ENCODE results near the gene CCDC6.

The CCDC6 gene

DNA sequence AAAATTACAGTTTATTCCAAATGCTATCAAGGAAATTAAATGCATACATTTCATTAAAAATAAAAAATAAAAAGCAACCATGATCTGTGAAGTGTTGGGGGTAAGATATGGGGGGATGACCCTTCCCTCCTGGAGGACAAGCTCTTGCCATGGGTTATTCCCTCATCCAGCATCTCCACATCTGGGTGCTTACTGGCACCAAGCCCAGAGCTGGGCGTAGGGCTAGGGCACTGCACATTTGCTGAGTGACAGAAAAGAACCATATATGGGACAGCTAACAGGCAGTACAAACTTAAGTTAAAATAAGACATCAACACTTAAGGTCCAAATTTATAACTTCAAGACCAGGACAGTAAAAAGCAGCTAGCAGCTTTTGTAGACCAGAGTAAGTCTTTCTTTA is 10.2 kb downstream of the CCDC6 start:
- H3K27ac ChIP-seq (ENCODE audit: low read depth in 2 of 2, low read length in 2 of 2) = peak overlapping the region; percentile 54 to 68
- H3K36me3 ChIP-seq (ENCODE audit: control insufficient read depth in 2 of 2, insufficient read depth in 2 of 2, low read length in 2 of 2) = no peaks in the 10 kb centered on the region
- peaks cover 33 to 75% of the 10 kb centered on the region in 2 donors for H3K4me1 ChIP-seq (ENCODE audit: control insufficient read depth in 2 of 2, insufficient read depth in 2 of 2, low read length in 2 of 2)
- no peaks in the 10 kb centered on the region for H3K27me3 ChIP-seq (ENCODE audit: control insufficient read depth in 2 of 2, insufficient read depth in 2 of 2, low read length in 2 of 2)
- H3K4me3 ChIP-seq (ENCODE audit: low read length in 2 of 2) = no peak overlapping the region
- no peaks in the 10 kb centered on the region for H3K9me3 ChIP-seq (ENCODE audit: control insufficient read depth in 2 of 2, low read length in 2 of 2)
- no peak overlapping the region for H3K9ac ChIP-seq (ENCODE audit: low read depth in 1 of 2, low read length in 2 of 2)

DNA sequence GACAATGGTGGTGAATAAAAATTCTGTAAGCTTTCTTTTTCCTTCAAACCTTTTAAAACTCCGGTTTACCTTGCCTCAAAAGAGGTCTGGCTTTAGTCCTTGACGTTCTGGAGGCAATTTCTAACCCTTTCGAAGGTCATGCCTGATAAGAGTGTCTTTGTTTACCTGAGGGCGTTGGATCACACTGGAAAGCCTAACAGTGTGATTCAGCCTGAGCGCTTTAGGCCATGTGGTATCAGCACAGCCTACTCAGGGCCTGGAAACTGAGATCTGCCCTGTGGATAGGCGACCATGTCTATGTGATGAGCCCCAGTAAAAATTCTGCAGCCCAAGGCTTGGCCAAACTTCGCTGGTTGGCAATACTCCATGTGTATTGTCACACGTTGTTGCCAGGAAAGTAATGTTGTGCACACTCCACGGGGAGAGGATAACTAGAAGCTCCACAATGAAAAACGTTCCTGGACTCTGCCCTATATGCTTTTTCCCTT is 10.7 kb downstream of the CCDC6 start:
- H3K4me1 ChIP-seq (ENCODE audit: control insufficient read depth in 2 of 2, insufficient read depth in 2 of 2, low read length in 2 of 2) = peaks cover 31 to 70% of the 10 kb centered on the region in 2 donors
- peak overlapping the region; percentile 68 to 80 for H3K27ac ChIP-seq (ENCODE audit: low read depth in 2 of 2, low read length in 2 of 2)
- H3K9me3 ChIP-seq (ENCODE audit: control insufficient read depth in 2 of 2, low read length in 2 of 2) = no peaks in the 10 kb centered on the region
- H3K9ac ChIP-seq (ENCODE audit: low read depth in 1 of 2, low read length in 2 of 2) = peak overlapping the region in 1 of 2 donors; percentile 29
- no peaks in the 10 kb centered on the region for H3K36me3 ChIP-seq (ENCODE audit: control insufficient read depth in 2 of 2, insufficient read depth in 2 of 2, low read length in 2 of 2)
- no peaks in the 10 kb centered on the region for H3K27me3 ChIP-seq (ENCODE audit: control insufficient read depth in 2 of 2, insufficient read depth in 2 of 2, low read length in 2 of 2)
- H3K4me3 ChIP-seq (ENCODE audit: low read length in 2 of 2) = no peak overlapping the region

DNA sequence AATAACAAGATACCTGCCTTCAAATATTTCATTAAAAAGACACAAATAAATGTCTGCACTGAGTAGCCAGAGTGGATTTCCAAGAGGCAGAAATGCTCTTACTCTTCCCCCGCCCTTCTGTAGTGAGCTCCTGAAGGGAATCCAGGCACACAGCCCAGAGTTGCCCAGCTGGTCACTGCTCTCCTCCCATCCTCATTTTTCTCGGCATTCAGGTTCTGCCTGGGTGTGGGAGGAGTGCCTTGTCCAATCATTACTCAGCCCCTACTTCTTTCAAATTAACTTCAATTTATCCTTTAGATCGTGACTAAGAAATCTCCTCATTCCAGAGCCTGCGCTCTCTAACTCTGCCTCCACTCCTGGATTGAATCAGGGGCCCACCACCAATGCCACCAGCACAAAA is 12.2 kb downstream of the CCDC6 start:
- Histone ChIP-seq H3K4me3 (ENCODE audit: low read length in 2 of 2) (no peak overlapping the region), H3K27ac (ENCODE audit: low read depth in 2 of 2, low read length in 2 of 2) (peak overlapping the region in 1 of 2 donors; percentile 41)

DNA sequence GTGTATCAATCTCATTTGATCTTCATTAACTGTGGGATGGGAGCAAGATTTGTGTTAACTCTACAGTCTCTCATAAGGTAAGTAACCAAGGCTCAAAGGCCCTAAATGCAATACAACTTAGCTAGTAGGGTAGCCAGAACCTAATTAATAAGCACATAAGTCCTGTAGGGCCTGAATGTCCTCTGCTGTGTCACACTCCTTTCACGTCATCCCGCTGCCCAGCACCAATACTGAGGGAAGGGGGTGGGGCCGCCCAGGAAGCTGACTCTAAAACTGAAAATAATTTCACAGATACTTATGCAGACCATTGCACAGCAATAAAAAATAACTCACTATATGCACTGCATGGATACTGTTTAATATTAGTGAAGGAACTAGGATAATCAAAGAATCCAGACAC is 13.7 kb downstream of the CCDC6 start:
- no peaks in the 10 kb centered on the region for H3K27me3 ChIP-seq (ENCODE audit: control insufficient read depth in 2 of 2, insufficient read depth in 2 of 2, low read length in 2 of 2)
- H3K4me1 ChIP-seq (ENCODE audit: control insufficient read depth in 2 of 2, insufficient read depth in 2 of 2, low read length in 2 of 2) = peaks cover 23 to 44% of the 10 kb centered on the region in 2 donors
- no peak overlapping the region for H3K4me3 ChIP-seq (ENCODE audit: low read length in 2 of 2)
- H3K27ac ChIP-seq (ENCODE audit: low read depth in 2 of 2, low read length in 2 of 2) = no peak overlapping the region
- H3K9me3 ChIP-seq (ENCODE audit: control insufficient read depth in 2 of 2, low read length in 2 of 2) = no peaks in the 10 kb centered on the region
- H3K9ac ChIP-seq (ENCODE audit: low read depth in 1 of 2, low read length in 2 of 2) = no peak overlapping the region
- H3K36me3 ChIP-seq (ENCODE audit: control insufficient read depth in 2 of 2, insufficient read depth in 2 of 2, low read length in 2 of 2) = peaks cover 0 to 3% of the 10 kb centered on the region in 2 donors

More for the DNA sequence above, 12.2 kb downstream of the CCDC6 start:
- Histone ChIP-seq H3K27me3 (ENCODE audit: control insufficient read depth in 2 of 2, insufficient read depth in 2 of 2, low read length in 2 of 2) (no peaks in the 10 kb centered on the region), H3K9me3 (ENCODE audit: control insufficient read depth in 2 of 2, low read length in 2 of 2) (no peaks in the 10 kb centered on the region), H3K9ac (ENCODE audit: low read depth in 1 of 2, low read length in 2 of 2) (no peak overlapping the region), H3K36me3 (ENCODE audit: control insufficient read depth in 2 of 2, insufficient read depth in 2 of 2, low read length in 2 of 2) (peaks cover 0 to 3% of the 10 kb centered on the region in 2 donors), H3K4me1 (ENCODE audit: control insufficient read depth in 2 of 2, insufficient read depth in 2 of 2, low read length in 2 of 2) (peaks cover 28 to 55% of the 10 kb centered on the region in 2 donors)

GRCh38 chr10:59891936-59892335 is 14.4 kb downstream of the CCDC6 start:
- Histone ChIP-seq H3K27me3 (ENCODE audit: control insufficient read depth in 2 of 2, insufficient read depth in 2 of 2, low read length in 2 of 2) (no peaks in the 10 kb centered on the region), H3K36me3 (ENCODE audit: control insufficient read depth in 2 of 2, insufficient read depth in 2 of 2, low read length in 2 of 2) (peaks cover 0 to 3% of the 10 kb centered on the region in 2 donors), H3K9me3 (ENCODE audit: control insufficient read depth in 2 of 2, low read length in 2 of 2) (no peaks in the 10 kb centered on the region), H3K9ac (ENCODE audit: low read depth in 1 of 2, low read length in 2 of 2) (no peak overlapping the region), H3K27ac (ENCODE audit: low read depth in 2 of 2, low read length in 2 of 2) (no peak overlapping the region), H3K4me3 (ENCODE audit: low read length in 2 of 2) (no peak overlapping the region), H3K4me1 (ENCODE audit: control insufficient read depth in 2 of 2, insufficient read depth in 2 of 2, low read length in 2 of 2) (peaks cover 23 to 44% of the 10 kb centered on the region in 2 donors)

GRCh38 chr10:59891349-59891748 is 15.0 kb downstream of the CCDC6 start:
- no peaks in the 10 kb centered on the region for H3K27me3 ChIP-seq (ENCODE audit: control insufficient read depth in 2 of 2, insufficient read depth in 2 of 2, low read length in 2 of 2)
- H3K27ac ChIP-seq (ENCODE audit: low read depth in 2 of 2, low read length in 2 of 2) = no peak overlapping the region
- H3K4me3 ChIP-seq (ENCODE audit: low read length in 2 of 2) = no peak overlapping the region
- H3K9me3 ChIP-seq (ENCODE audit: control insufficient read depth in 2 of 2, low read length in 2 of 2) = no peaks in the 10 kb centered on the region
- peaks cover 23 to 39% of the 10 kb centered on the region in 2 donors for H3K4me1 ChIP-seq (ENCODE audit: control insufficient read depth in 2 of 2, insufficient read depth in 2 of 2, low read length in 2 of 2)
- H3K36me3 ChIP-seq (ENCODE audit: control insufficient read depth in 2 of 2, insufficient read depth in 2 of 2, low read length in 2 of 2) = peaks cover 0 to 3% of the 10 kb centered on the region in 2 donors
- no peak overlapping the region for H3K9ac ChIP-seq (ENCODE audit: low read depth in 1 of 2, low read length in 2 of 2)

DNA sequence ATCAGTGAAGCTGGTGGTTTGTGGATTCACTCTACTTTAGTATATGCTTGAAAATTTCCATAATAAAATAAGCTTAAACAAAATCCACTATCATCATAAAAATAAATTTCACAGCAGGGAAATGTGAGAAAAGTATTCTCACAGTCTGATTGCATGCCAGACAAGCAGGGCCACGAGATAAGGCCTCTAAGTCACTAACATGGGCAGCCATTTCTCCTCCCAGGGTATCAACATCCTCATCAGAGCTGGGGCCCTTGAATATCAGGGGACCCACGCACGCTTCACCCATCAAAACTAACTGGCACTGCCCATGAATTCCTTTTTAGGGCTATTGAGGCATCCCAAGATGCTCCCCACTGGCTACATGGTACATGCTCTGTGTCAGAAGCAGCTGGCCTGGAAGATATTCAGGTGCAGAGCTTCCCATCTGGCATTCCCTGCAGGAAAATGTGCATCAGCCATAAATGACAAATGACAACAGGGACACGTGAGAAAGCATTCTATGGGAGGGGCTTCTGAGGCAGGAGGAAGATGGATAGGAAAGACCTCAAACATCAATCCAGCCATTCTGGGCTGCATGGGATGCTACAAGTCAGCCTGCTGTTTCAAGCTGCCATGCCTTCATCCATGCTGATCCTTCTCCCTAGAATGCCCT is 17.4 kb downstream of the CCDC6 start:
- H3K4me1 ChIP-seq (ENCODE audit: control insufficient read depth in 2 of 2, insufficient read depth in 2 of 2, low read length in 2 of 2) = peaks cover 8 to 16% of the 10 kb centered on the region in 2 donors

DNA sequence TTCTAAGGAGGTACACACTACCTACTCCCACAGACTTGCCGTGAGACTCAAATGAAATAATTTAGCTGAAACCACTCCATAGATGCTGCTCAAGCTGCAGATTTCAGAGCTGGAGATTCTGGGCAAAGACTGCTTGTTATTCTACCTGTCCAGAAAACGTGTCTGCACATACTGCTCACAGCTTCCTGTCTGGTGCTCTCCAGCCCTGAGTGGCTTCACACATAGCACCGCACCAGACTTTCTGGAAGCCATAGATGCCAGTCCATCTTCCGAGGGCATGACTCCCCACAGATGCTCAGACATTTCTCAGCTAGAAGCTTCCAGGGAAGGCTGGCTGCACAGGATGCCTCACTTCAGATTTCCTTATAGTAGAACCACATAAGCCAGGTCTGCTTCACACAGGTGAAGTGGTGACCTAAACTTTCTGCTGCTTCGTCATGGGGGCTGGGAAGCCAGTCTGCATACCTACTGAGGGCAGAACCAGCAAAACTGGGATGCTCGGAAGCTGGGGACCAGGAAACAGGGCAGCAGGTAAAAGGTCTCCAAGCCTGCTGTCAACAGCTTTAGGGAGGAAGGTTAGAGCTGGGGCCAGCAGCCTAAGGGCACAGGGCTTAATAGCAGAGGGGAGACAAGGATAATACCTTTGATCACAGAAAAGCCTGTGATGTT is 18.2 kb downstream of the CCDC6 start:
- H3K9ac ChIP-seq (ENCODE audit: low read depth in 1 of 2, low read length in 2 of 2) = no peak overlapping the region
- peaks cover 0 to 3% of the 10 kb centered on the region in 2 donors for H3K36me3 ChIP-seq (ENCODE audit: control insufficient read depth in 2 of 2, insufficient read depth in 2 of 2, low read length in 2 of 2)
- H3K27me3 ChIP-seq (ENCODE audit: control insufficient read depth in 2 of 2, insufficient read depth in 2 of 2, low read length in 2 of 2) = no peaks in the 10 kb centered on the region
- no peaks in the 10 kb centered on the region for H3K9me3 ChIP-seq (ENCODE audit: control insufficient read depth in 2 of 2, low read length in 2 of 2)
- peaks cover 8 to 11% of the 10 kb centered on the region in 2 donors for H3K4me1 ChIP-seq (ENCODE audit: control insufficient read depth in 2 of 2, insufficient read depth in 2 of 2, low read length in 2 of 2)
- H3K4me3 ChIP-seq (ENCODE audit: low read length in 2 of 2) = no peak overlapping the region
- H3K27ac ChIP-seq (ENCODE audit: low read depth in 2 of 2, low read length in 2 of 2) = no peak overlapping the region

More for the DNA sequence above, 17.4 kb downstream of the CCDC6 start:
- Histone ChIP-seq H3K9me3 (ENCODE audit: control insufficient read depth in 2 of 2, low read length in 2 of 2) (no peaks in the 10 kb centered on the region), H3K27me3 (ENCODE audit: control insufficient read depth in 2 of 2, insufficient read depth in 2 of 2, low read length in 2 of 2) (no peaks in the 10 kb centered on the region), H3K36me3 (ENCODE audit: control insufficient read depth in 2 of 2, insufficient read depth in 2 of 2, low read length in 2 of 2) (peaks cover 0 to 3% of the 10 kb centered on the region in 2 donors), H3K9ac (ENCODE audit: low read depth in 1 of 2, low read length in 2 of 2) (no peak overlapping the region), H3K27ac (ENCODE audit: low read depth in 2 of 2, low read length in 2 of 2) (no peak overlapping the region), H3K4me3 (ENCODE audit: low read length in 2 of 2) (no peak overlapping the region)

DNA sequence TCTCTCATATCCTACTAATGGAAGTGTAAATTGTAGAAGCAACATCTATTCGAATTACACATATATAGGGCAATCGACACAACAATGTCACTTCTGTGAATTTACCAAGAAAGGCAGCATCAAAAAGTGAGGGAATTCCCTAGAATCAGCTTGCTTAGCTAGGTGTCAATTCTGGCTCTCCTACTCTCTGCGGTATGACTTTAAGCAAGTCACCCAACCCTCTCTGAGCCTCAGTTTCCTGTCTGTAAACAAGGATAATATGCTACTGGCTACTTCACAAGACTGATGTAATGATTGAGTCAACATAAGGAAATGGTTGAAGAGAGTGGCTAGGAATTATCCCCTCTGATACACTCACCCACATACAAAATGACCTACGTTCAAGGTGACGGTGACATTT is 19.4 kb downstream of the CCDC6 start:
- H3K27ac ChIP-seq (ENCODE audit: low read depth in 2 of 2, low read length in 2 of 2) = no peak overlapping the region
- no peaks in the 10 kb centered on the region for H3K27me3 ChIP-seq (ENCODE audit: control insufficient read depth in 2 of 2, insufficient read depth in 2 of 2, low read length in 2 of 2)
- no peak overlapping the region for H3K4me3 ChIP-seq (ENCODE audit: low read length in 2 of 2)
- no peak overlapping the region for H3K9ac ChIP-seq (ENCODE audit: low read depth in 1 of 2, low read length in 2 of 2)
- no peaks in the 10 kb centered on the region for H3K9me3 ChIP-seq (ENCODE audit: control insufficient read depth in 2 of 2, low read length in 2 of 2)
- H3K4me1 ChIP-seq (ENCODE audit: control insufficient read depth in 2 of 2, insufficient read depth in 2 of 2, low read length in 2 of 2) = peaks cover 3 to 6% of the 10 kb centered on the region in 2 donors
- peaks cover 0 to 3% of the 10 kb centered on the region in 2 donors for H3K36me3 ChIP-seq (ENCODE audit: control insufficient read depth in 2 of 2, insufficient read depth in 2 of 2, low read length in 2 of 2)

DNA sequence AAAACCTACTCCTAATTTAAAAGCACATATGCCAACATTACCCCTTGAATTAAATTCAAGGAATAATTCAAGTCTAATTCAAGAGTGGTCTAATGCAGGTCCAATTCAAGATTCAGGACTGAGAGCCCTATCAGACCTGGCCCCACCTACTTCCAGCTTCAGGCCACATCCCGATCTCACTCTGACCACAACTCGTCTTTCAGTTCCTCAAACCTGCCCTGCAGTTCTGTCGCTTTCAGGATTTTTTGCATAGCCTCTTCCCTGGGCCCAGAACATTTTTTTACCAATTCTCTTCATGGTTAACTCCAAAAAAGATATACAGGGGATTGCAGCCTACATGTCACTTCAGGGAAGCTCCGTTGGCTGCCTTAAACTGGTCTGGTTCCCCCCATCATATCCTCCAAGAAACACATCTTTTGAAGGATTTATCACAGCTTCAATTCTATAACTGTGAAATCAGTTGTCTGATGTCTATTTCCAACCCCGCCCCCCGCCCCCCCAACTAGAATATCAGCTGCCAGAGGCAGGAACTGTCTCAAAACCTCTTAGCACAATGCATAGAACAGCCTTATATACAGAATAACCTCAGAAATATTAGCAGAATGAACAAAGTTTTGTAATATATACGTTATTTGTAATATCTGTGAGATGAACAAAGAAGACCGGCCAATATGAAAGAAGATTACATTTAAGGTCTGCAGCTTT is 20.8 kb downstream of the CCDC6 start:
- Histone ChIP-seq H3K27me3 (ENCODE audit: control insufficient read depth in 2 of 2, insufficient read depth in 2 of 2, low read length in 2 of 2) (no peaks in the 10 kb centered on the region), H3K9ac (ENCODE audit: low read depth in 1 of 2, low read length in 2 of 2) (no peak overlapping the region), H3K9me3 (ENCODE audit: control insufficient read depth in 2 of 2, low read length in 2 of 2) (no peaks in the 10 kb centered on the region), H3K27ac (ENCODE audit: low read depth in 2 of 2, low read length in 2 of 2) (no peak overlapping the region), H3K4me1 (ENCODE audit: control insufficient read depth in 2 of 2, insufficient read depth in 2 of 2, low read length in 2 of 2) (no peaks in the 10 kb centered on the region), H3K36me3 (ENCODE audit: control insufficient read depth in 2 of 2, insufficient read depth in 2 of 2, low read length in 2 of 2) (peaks cover 0 to 3% of the 10 kb centered on the region in 2 donors), H3K4me3 (ENCODE audit: low read length in 2 of 2) (no peak overlapping the region)
